Lower leg skin (tissue), 4 donors: ENCODE data around the gene GRB14. TPM values are rescaled to one million over a fixed set of nuclear protein-coding genes. Genes with fewer than 3 reads are reported as not detected.

ENCODE experiments used
- DNase-seq, 2 donors: peaks; one replicate each; pipeline ENCODE4 v3.0.0-alpha.2; 2019; ENCODE audit warnings: low spot score in 2 of 2
- H3K4me3 ChIP-seq: fragments of 200-600 bp; sonication (generic); 2 replicates; pipeline ENCODE4 v1.5.1; 2017; ENCODE audit warnings: mild to moderate bottlenecking, low read depth; ENCODE audit not compliant: poor library complexity, severe bottlenecking
- POLR2A ChIP-seq, 2 donors: fragments of 450-650 bp; IDR thresholded peaks; one replicate each; pipeline ENCODE4 v1.6.1; 2016 to 2017; ENCODE audit warnings: antibody characterized with exemption in 2 of 2, mild to moderate bottlenecking in 1 of 2, moderate library complexity in 1 of 2
- WGBS, 2 donors: methylation state at CpG; one replicate each; pipeline ENCODE4 v1.1.5; 2018; 5-methylcytosine and 5-hydroxymethylcytosine counted together
- intact Hi-C: fragments of 100-400 bp; cut with DNase I; formaldehyde crosslinking; loops from one replicate; pipeline ENCODE4 v1.15.0; 2023; ENCODE audit warnings: low total_unique reads
- total RNA-seq, 4 donors: library from RNA; depleted of rRNA; stranded (reverse); fragments of >200 nt; gene quantifications; one replicate each; pipeline ENCODE4 v1.1.0, GENCODE V29; 2016
- TF ChIP-seq, protein P1 (sequence below), 3 donors: fragments of 450-650 bp; IDR thresholded peaks; one replicate each; pipeline ENCODE4 v1.5.1; 2016; ENCODE audit warnings: antibody characterized with exemption in 3 of 3, mild to moderate bottlenecking in 3 of 3, moderate library complexity in 2 of 3

The GRB14 gene
- total RNA-seq, 4 donors from 2014 or later, result 0.13 to 7.5 (median 4.6) TPM

DNA sequence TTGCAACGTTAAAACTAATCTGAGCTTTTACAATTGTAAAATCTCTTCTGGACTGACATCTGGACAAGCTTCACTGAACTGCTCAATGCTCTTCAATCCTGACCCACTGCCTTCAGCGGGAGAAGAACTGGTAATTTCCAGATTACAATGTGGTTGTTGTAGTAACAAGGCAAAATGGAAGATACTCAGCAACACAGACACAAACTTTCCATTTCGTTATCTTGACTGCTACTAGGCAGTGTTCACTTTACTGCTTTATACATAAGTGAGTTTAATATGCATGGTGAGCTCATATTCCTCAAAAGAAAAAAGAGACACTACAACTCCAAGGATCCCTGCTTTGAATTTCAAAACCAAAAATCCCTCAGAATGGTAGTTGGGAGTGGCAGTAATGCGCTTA, 51.9 kb downstream of the GRB14 start:
- 83 to 87% methylated on average over 4 of the region's 4 CpGs for WGBS, 2 donors
- TF ChIP-seq POLR2A (IDR thresholded peaks at IDR 0.05), result no peak
- TF ChIP-seq, protein P1, sequence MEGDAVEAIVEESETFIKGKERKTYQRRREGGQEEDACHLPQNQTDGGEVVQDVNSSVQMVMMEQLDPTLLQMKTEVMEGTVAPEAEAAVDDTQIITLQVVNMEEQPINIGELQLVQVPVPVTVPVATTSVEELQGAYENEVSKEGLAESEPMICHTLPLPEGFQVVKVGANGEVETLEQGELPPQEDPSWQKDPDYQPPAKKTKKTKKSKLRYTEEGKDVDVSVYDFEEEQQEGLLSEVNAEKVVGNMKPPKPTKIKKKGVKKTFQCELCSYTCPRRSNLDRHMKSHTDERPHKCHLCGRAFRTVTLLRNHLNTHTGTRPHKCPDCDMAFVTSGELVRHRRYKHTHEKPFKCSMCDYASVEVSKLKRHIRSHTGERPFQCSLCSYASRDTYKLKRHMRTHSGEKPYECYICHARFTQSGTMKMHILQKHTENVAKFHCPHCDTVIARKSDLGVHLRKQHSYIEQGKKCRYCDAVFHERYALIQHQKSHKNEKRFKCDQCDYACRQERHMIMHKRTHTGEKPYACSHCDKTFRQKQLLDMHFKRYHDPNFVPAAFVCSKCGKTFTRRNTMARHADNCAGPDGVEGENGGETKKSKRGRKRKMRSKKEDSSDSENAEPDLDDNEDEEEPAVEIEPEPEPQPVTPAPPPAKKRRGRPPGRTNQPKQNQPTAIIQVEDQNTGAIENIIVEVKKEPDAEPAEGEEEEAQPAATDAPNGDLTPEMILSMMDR (IDR thresholded peaks at IDR 0.05), result no peak
- no peak for DNase-seq
- intact Hi-C loops, result no loop called here
- no peak overlapping the region for H3K4me3 ChIP-seq

DNA sequence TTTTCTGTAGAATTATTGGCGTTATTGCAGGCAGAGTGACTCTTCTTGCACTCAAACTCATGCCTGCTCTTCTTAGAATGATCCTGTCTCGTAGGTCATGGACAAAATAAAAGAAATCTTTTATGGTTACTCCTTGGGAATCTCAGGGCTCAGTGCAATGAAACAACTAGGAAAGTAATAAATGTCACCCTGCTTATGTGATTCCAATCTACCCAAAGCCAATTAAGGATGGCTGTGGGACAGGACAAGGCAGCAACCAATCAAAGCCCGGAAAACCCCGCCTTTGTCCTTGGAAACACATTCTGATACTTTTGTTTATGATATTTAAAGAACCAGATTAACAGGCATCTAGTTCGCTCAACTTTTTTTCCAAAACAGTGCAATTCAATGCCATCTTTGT, 53.0 kb downstream of the GRB14 start:
- no peak overlapping the region for H3K4me3 ChIP-seq
- TF ChIP-seq, protein P1 (IDR thresholded peaks at IDR 0.05), result no peak
- no peak for TF ChIP-seq POLR2A (IDR thresholded peaks at IDR 0.05)
- 76 to 85% methylated on average over 5 of the region's 5 CpGs for WGBS, 2 donors
- intact Hi-C loops, result no loop called here
- no peak for DNase-seq

DNA sequence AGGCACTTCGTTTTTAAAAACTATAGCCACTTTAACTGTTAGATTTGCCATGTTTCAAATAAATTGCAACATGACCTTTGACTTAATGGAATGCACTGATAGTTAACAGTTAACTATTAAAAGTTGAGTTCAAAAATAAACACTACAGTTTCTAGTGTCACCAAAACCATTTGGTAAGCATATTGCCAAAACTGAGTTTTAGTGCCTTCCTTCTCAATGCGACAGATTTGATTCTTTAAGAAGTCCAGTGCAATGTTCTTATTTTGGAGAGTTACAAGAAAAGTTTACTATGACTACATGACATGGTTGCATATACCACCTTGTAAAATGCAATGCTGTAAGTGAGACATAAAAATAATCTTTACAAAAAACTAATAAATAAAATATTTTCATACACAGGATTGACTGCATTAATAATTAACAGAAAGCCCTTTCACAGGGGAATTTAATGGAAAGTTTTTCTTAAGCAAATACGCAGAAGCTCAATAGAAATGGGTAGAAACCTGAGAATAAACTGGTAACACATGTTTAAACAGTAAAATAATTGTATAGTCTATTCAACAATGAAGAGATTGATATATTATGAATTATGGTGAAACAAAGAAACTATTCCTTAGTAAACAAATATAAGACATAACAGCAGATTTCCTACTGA, 53.8 kb downstream of the GRB14 start:
- DNase-seq, result no peak
- no peak overlapping the region for H3K4me3 ChIP-seq
- intact Hi-C loops, result no loop called here
- TF ChIP-seq, protein P1 (IDR thresholded peaks at IDR 0.05), result no peak
- no peak for TF ChIP-seq POLR2A (IDR thresholded peaks at IDR 0.05)
- 72 to 83% methylated on average over 3 of the region's 3 CpGs for WGBS, 2 donors

DNA sequence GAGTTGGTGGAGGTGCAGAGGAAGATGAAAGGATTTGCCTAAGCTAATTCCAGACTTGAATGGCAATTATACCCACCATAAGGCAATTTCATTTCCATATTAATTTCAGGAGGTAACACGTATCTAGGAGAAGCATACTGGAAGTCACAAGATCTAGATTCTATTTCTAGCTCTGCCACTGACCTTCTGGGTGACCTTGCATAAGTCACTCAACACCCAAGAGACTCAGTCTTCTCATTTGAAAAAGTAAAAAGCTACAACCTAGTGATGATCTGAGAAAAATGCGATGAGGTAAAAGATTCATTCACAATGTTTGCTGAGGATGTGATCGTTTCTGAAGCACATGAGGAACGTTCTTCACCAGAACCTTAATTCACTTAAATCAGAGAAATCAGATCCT, 55.9 kb downstream of the GRB14 start:
- 82 to 86% methylated on average over 4 of the region's 4 CpGs for WGBS, 2 donors
- intact Hi-C loops, result no loop called here
- TF ChIP-seq, protein P1 (IDR thresholded peaks at IDR 0.05), result no peak
- TF ChIP-seq POLR2A (IDR thresholded peaks at IDR 0.05), result no peak
- no peak for DNase-seq
- H3K4me3 ChIP-seq, result no peak overlapping the region

DNA sequence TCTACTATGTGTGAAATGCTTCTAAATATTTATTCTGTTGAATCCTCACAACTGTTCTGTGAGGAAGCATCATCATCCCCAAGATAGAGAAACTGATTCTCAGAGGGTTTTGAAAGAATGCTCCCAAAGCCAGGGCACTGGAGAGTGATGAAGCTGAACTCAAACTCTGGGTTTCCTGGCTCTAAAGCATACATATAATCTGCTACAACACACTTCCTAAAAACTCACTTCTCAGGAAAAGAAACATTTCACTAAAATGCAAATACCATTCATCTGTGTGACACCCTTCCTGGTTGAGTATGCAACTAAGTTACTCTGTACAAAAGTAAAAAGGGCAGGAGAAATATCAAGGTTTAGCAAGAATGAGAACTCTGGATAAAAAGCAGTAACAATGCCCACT, 58.6 kb downstream of the GRB14 start:
- TF ChIP-seq POLR2A (IDR thresholded peaks at IDR 0.05), result no peak
- TF ChIP-seq, protein P1 (IDR thresholded peaks at IDR 0.05), result no peak
- no peak for DNase-seq
- intact Hi-C loops, result no loop called here
- no peak overlapping the region for H3K4me3 ChIP-seq

DNA sequence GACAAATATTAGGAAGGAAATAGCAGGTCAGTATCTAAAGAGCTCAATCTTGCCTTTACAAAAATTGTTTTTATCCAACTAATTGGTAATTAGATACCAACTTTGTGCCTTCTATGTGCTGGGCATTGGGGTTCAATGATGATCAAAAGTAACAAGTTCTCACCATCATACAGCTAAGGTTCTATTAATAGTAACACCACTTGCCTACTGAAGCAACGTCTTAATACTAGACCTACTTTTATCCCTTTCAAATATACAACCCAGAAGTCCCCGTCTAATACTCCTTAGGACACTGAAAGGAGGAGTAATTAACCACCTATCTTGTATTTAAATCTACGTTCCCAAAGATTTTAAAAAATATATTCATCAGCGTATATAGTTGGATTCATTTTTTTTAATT, 59.3 kb downstream of the GRB14 start:
- H3K4me3 ChIP-seq, result no peak overlapping the region
- intact Hi-C loops, result no loop called here
- TF ChIP-seq POLR2A (IDR thresholded peaks at IDR 0.05), result no peak
- TF ChIP-seq, protein P1 (IDR thresholded peaks at IDR 0.05), result no peak
- 78 to 83% methylated on average over 4 of the region's 4 CpGs for WGBS, 2 donors
- DNase-seq, result no peak
